Measurements from ENCODE around the gene SLC12A4. TPM values are rescaled to one million over a fixed set of nuclear protein-coding genes. Genes with fewer than 3 reads are reported as not detected.
"Not testable (repeated sequence)": the region's sequence is repeated elsewhere in the genome, so short reads cannot be mapped to it uniquely, and the experiment has no call there.

Gene SLC12A4
- total RNA-seq, 1 experiment from 2014 or later = 33.2 TPM

DNA sequence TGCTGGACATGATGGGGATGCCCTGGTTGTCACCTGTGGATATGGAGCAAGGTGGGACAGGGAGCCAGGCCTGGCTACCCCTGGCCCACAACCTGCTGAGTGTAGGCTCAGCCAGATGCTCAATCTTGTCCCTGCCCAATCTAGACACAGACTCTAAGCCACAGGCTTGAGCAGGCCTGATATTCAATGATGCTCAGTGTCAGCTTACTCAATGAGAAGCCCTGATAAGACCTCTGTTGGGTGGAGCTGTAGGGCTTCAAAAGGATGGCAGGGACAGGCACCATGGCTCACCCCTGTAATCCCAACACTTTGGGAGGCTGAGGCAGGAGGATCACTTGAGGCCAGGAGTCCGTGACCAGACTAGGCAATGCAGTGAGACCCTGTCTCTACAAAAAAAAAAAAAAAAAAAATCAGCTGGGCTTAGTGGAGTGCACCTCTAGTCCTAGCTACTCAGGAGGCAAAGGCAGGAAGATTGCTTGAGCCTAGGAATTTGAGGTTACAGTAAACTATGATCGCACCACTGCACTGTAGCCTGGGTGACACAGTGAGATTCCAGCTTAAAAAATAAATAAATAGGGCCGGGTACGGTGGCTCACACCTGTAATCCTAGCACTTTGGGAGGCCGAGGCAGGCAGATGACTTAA lies 27.9 kb downstream of the SLC12A4 start:
- TF ChIP-seq, protein P1, sequence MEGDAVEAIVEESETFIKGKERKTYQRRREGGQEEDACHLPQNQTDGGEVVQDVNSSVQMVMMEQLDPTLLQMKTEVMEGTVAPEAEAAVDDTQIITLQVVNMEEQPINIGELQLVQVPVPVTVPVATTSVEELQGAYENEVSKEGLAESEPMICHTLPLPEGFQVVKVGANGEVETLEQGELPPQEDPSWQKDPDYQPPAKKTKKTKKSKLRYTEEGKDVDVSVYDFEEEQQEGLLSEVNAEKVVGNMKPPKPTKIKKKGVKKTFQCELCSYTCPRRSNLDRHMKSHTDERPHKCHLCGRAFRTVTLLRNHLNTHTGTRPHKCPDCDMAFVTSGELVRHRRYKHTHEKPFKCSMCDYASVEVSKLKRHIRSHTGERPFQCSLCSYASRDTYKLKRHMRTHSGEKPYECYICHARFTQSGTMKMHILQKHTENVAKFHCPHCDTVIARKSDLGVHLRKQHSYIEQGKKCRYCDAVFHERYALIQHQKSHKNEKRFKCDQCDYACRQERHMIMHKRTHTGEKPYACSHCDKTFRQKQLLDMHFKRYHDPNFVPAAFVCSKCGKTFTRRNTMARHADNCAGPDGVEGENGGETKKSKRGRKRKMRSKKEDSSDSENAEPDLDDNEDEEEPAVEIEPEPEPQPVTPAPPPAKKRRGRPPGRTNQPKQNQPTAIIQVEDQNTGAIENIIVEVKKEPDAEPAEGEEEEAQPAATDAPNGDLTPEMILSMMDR (conservative IDR thresholded peaks at IDR 0.05; ENCODE audit: low read depth, low read length) = no peak
- no peak for TF ChIP-seq EZH2phosphoT487 (IDR thresholded peaks at IDR 0.05; ENCODE audit: borderline replicate concordance, low read length)
- TF ChIP-seq EZH2 (IDR thresholded peaks at IDR 0.05; ENCODE audit: low read length, unreplicated experiment) = no peak
- ATAC-seq = no peak
- CTCF ChIA-PET = no interaction called here
- H3K79me2 ChIP-seq (ENCODE audit: low read length) = peaks cover 19% of the 10 kb centered on the region
- H3K27me3 ChIP-seq (ENCODE audit: low read length) = no peaks in the 10 kb centered on the region
- POLR2A ChIA-PET (ENCODE audit: unreplicated experiment) = no interaction called here
- no peaks in the 10 kb centered on the region for H3K9me3 ChIP-seq (ENCODE audit: low read length)
- H3K4me2 ChIP-seq (ENCODE audit: low read length) = no peak overlapping the region
- H3K4me3 ChIP-seq (ENCODE audit: low read length) = no peak overlapping the region
- H3K4me1 ChIP-seq (ENCODE audit: insufficient read depth, low read length) = 0 out of 2 replicates have a peak, but pooled peaks cover 5% of the 10 kb centered on the region
- no peak overlapping the region for H2AFZ ChIP-seq (ENCODE audit: low read length)
- H4K20me1 ChIP-seq (ENCODE audit: low read length) = no peaks in the 10 kb centered on the region
- H3K36me3 ChIP-seq (ENCODE audit: low read depth, low read length) = no peaks in the 10 kb centered on the region
- BruUV-seq (replicated peaks) = no TSS peak
- no peaks in the 10 kb centered on the region for H3F3A ChIP-seq (ENCODE audit: low read length, unreplicated experiment)
- no peaks in the 10 kb centered on the region for H3K9me2 ChIP-seq (replicated peaks; ENCODE audit: low read length)
- no peak overlapping the region for H3K27ac ChIP-seq (ENCODE audit: low read length)
- DNase-seq = no peak
- intact Hi-C loops (cut with micrococcal nuclease) = no loop called here
- no peak overlapping the region for H3K9ac ChIP-seq (ENCODE audit: low read length)

DNA sequence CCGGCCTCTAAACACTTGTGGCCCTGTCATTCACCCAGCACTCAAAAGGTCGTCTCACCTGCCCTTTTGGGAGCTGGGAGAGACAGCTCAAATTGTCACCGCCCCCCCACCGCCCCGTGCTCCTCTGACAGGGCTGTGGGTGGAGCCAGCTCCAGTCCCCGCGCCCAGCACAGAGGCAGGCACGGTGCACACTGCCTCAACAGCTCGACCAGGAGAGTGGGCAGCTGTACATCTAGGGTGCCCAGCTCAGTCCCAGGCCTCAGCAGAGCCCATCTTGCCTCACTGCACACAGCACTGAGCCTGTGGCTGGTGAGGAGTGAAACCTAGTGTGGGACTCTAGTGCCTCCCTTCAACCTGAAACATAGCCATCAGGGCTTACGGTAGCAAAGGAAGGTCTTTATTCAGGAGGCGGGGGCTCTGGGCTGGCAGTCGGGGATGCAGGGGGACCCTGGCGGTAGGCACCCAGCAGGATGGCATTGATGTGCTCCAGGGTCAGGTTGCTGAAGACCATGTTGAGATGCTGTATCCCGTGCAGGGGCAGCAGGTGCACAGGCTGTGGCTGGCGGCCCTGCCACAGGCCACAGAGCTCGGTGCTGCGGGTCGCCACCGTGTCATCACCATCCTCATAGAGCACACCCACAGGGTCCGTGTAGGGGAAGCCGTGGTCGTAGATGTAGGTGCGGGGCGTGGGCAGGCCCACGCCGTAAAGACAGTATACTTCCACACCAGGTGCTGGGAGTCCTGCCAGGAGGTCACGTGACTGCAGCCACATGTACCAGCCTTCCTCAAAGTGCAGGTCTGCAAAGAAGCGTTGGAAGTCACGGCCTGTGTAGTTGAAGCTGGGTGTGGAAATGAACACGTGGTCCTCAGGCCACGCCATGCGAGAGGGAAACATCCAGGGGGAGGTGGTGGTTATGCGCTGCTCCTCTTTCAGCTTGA lies 28.7 kb downstream of the SLC12A4 start:
- Histone ChIP-seq H3F3A (ENCODE audit: low read length, unreplicated experiment) (no peaks in the 10 kb centered on the region), H2AFZ (ENCODE audit: low read length) (no peak overlapping the region), H3K4me2 (ENCODE audit: low read length) (no peak overlapping the region), H3K36me3 (ENCODE audit: low read depth, low read length) (no peaks in the 10 kb centered on the region), H3K4me1 (ENCODE audit: insufficient read depth, low read length) (0 out of 2 replicates have a peak, but pooled peaks cover 5% of the 10 kb centered on the region), H3K9me3 (ENCODE audit: low read length) (no peaks in the 10 kb centered on the region), H3K9ac (ENCODE audit: low read length) (no peak overlapping the region), H3K79me2 (ENCODE audit: low read length) (peaks cover 21% of the 10 kb centered on the region), H3K4me3 (ENCODE audit: low read length) (no peak overlapping the region), H3K27me3 (ENCODE audit: low read length) (no peaks in the 10 kb centered on the region), H4K20me1 (ENCODE audit: low read length) (no peaks in the 10 kb centered on the region), H3K27ac (ENCODE audit: low read length) (no peak overlapping the region), H3K9me2 (replicated peaks; ENCODE audit: low read length) (no peaks in the 10 kb centered on the region)
- ATAC-seq (no peak), DNase-seq (no peak)
- TF ChIP-seq EZH2 (IDR thresholded peaks at IDR 0.05; ENCODE audit: low read length, unreplicated experiment) (no peak), EZH2phosphoT487 (IDR thresholded peaks at IDR 0.05; ENCODE audit: borderline replicate concordance, low read length) (no peak)
- TF ChIP-seq, protein P1 (conservative IDR thresholded peaks at IDR 0.05; ENCODE audit: low read depth, low read length) = no peak
- intact Hi-C loops (cut with micrococcal nuclease) = no loop called here
- BruUV-seq (replicated peaks) = no TSS peak
- ChIA-PET POLR2A (ENCODE audit: unreplicated experiment) (no interaction called here), CTCF (no interaction called here)

DNA sequence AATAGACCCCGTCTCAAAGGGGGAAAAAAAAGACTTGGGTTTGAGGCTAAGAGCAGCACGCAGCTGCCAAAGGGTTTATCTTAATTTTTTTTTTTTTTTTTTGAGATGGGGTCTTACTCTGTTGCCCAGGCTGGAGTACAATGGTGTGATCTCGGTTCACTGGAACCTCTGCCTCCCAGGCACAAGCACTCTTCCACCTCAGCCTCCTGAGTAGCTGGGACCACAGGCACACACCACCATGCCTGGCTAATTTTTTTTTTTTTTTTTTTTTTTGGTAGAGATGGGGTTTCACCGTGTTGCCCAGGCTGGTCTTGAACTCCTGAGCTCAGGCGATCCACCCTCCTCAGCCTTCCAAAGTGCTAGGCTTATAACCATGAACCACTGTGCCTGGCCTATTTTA lies 30.7 kb downstream of the SLC12A4 start:
- CTCF ChIA-PET = interaction anchor here (0.6 kb wide), 1 partner anchor 54 kb away, joined by 5 read pairs; no protein-coding TSS in a partner anchor
- H3K9me2 ChIP-seq (replicated peaks; ENCODE audit: low read length); H3K9ac ChIP-seq (ENCODE audit: low read length); H3K9me3 ChIP-seq (ENCODE audit: low read length); H2AFZ ChIP-seq (ENCODE audit: low read length); ATAC-seq; BruUV-seq (replicated peaks); H3F3A ChIP-seq (ENCODE audit: low read length, unreplicated experiment); intact Hi-C loops (cut with micrococcal nuclease); H4K20me1 ChIP-seq (ENCODE audit: low read length); H3K27ac ChIP-seq (ENCODE audit: low read length); POLR2A ChIA-PET (ENCODE audit: unreplicated experiment); H3K36me3 ChIP-seq (ENCODE audit: low read depth, low read length); DNase-seq; H3K4me2 ChIP-seq (ENCODE audit: low read length); H3K27me3 ChIP-seq (ENCODE audit: low read length); H3K4me3 ChIP-seq (ENCODE audit: low read length): not testable (repeated sequence)
- H3K4me1 ChIP-seq (ENCODE audit: insufficient read depth, low read length) = peaks cover 14% of the 10 kb centered on the region; the same call in 1 of the 2 replicates
- peaks cover 31% of the 10 kb centered on the region for H3K79me2 ChIP-seq (ENCODE audit: low read length)

All from PC-3 (cell line).